Right lobe of liver (tissue), 4 donors: Measurements from ENCODE around the gene VAV2.

Source experiments
- POLR2A ChIP-seq: fragments of 450-650 bp; IDR thresholded peaks from one replicate; pipeline ENCODE4 v1.6.1; 2017; ENCODE audit warnings: antibody characterized with exemption, mild to moderate bottlenecking
- TF ChIP-seq, protein P1 (sequence below), 4 donors: fragments of 200-600 bp in 3 of 4; fragments of 450-650 bp in 1 of 4; IDR thresholded peaks; one replicate each; pipeline versions ENCODE4 v1.5.1 to v1.8.0; 2016 to 2022; ENCODE audit warnings: antibody characterized with exemption in 4 of 4, mild to moderate bottlenecking in 2 of 4
- donor health status: DM: no; HTN: no; CAD: no.
- donor health status: DM: no; HTN: no; CAD: no.
- donor health status: DM: no; HTN: yes; CAD: no.

DNA sequence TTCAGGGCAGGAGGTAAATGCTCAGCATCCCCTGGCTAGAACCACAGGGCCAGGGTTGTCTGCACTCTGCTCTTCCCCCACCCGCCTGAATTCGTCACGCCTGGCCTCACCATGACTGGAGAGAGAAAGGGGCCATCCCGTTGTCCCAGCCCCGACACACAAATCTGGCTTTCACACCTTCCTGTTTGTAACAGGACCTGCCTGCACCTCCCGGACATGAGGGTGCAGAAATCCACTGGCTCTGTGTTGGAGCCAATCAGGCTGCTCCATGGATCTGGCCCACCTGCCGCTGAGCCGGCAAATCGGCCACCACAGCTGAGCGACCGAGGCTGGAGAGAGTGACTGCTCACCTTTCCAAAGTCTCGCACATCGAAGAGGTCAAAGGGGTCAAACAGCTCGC, 53.4 kb downstream of the VAV2 start:
- TF ChIP-seq, protein P1, sequence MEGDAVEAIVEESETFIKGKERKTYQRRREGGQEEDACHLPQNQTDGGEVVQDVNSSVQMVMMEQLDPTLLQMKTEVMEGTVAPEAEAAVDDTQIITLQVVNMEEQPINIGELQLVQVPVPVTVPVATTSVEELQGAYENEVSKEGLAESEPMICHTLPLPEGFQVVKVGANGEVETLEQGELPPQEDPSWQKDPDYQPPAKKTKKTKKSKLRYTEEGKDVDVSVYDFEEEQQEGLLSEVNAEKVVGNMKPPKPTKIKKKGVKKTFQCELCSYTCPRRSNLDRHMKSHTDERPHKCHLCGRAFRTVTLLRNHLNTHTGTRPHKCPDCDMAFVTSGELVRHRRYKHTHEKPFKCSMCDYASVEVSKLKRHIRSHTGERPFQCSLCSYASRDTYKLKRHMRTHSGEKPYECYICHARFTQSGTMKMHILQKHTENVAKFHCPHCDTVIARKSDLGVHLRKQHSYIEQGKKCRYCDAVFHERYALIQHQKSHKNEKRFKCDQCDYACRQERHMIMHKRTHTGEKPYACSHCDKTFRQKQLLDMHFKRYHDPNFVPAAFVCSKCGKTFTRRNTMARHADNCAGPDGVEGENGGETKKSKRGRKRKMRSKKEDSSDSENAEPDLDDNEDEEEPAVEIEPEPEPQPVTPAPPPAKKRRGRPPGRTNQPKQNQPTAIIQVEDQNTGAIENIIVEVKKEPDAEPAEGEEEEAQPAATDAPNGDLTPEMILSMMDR (IDR thresholded peaks at IDR 0.05), result no peak
- no peak for TF ChIP-seq POLR2A
